Loucy (cell line): ENCODE data around the gene CDCP1.
A peak's percentile ranks its signal among the peaks of the same experiment; 100 is the strongest.
"Not testable (repeated sequence)": the region's sequence is repeated elsewhere in the genome, so short reads cannot be mapped to it uniquely, and the experiment has no call there.

Experiments
- H2AFZ ChIP-seq: fragments of 200-600 bp; sonication (generic); 2 replicates; pipeline ENCODE4 v1.6.0; 2016; ENCODE audit warnings: antibody characterized with exemption, mild to moderate bottlenecking, low read length, moderate library complexity
- H3F3A ChIP-seq: fragments of 200-600 bp; 2 replicates; pipeline ENCODE4 v1.6.0; 2016; ENCODE audit warnings: antibody characterized with exemption, low read depth, mild to moderate bottlenecking
- H3K27me3 ChIP-seq: fragments of 200-600 bp; sonication (generic); 2 replicates; pipeline ENCODE4 v1.6.1; 2014; ENCODE audit warnings: low read length, mild to moderate bottlenecking; ENCODE audit not compliant: insufficient read depth, poor library complexity, severe bottlenecking
- H3K36me3 ChIP-seq: fragments of 200-600 bp; sonication (generic); 2 replicates; pipeline ENCODE4 v1.6.1; 2016; ENCODE audit warnings: low read length; ENCODE audit not compliant: insufficient read depth
- H3K4me1 ChIP-seq: fragments of 200-600 bp; sonication (generic); 2 replicates; pipeline ENCODE4 v1.5.1; 2014; ENCODE audit warnings: low read length, mild to moderate bottlenecking; ENCODE audit not compliant: insufficient read depth, poor library complexity, severe bottlenecking
- H3K4me2 ChIP-seq: fragments of 200-600 bp; sonication (generic); 2 replicates; pipeline ENCODE4 v1.6.0; 2014; ENCODE audit warnings: antibody characterized with exemption, low read length, low read depth, mild to moderate bottlenecking; ENCODE audit not compliant: poor library complexity, severe bottlenecking
- H3K4me3 ChIP-seq: fragments of 200-600 bp; sonication (generic); 2 replicates; pipeline ENCODE4 v1.5.1; 2014; ENCODE audit warnings: low read length, mild to moderate bottlenecking, mixed read lengths; ENCODE audit not compliant: poor library complexity, severe bottlenecking
- H3K79me2 ChIP-seq: fragments of 200-600 bp; sonication (generic); 2 replicates; pipeline ENCODE4 v1.6.1; 2014; ENCODE audit warnings: low read length; ENCODE audit not compliant: insufficient read depth
- H3K9ac ChIP-seq: fragments of 200-600 bp; sonication (generic); 2 replicates; pipeline ENCODE4 v1.6.0; 2014; ENCODE audit warnings: mild to moderate bottlenecking, low read depth, low read length, moderate library complexity; ENCODE audit not compliant: poor library complexity, severe bottlenecking
- H3K9me2 ChIP-seq: fragments of 200-600 bp; sonication (generic); replicated peaks from 2 replicates; pipeline ENCODE4 v1.6.1; 2016; ENCODE audit warnings: low read depth, low read length, mixed read lengths
- H3K9me3 ChIP-seq: fragments of 200-600 bp; sonication (generic); 2 replicates; pipeline ENCODE4 v1.6.1; 2014; ENCODE audit warnings: mild to moderate bottlenecking, antibody characterized with exemption, low read length, low read depth; ENCODE audit not compliant: insufficient read depth
- H4K20me1 ChIP-seq: fragments of 200-600 bp; sonication (generic); 2 replicates; pipeline ENCODE4 v1.6.0; 2014; ENCODE audit warnings: antibody characterized with exemption, low read length, mild to moderate bottlenecking; ENCODE audit not compliant: insufficient read depth, poor library complexity, severe bottlenecking
- EZH2phosphoT487 ChIP-seq: fragments of 200-600 bp; IDR thresholded peaks from 2 replicates; pipeline ENCODE4 v1.6.1; 2018; ENCODE audit warnings: antibody characterized with exemption, mild to moderate bottlenecking, moderate library complexity, borderline replicate concordance
- TF ChIP-seq, protein P1 (sequence below): fragments of 200-600 bp; sonication (generic); conservative IDR thresholded peaks from 2 replicates; pipeline ENCODE4 v1.5.1; 2014; ENCODE audit warnings: mild to moderate bottlenecking, antibody characterized with exemption, low read length

CDCP1 gene

DNA sequence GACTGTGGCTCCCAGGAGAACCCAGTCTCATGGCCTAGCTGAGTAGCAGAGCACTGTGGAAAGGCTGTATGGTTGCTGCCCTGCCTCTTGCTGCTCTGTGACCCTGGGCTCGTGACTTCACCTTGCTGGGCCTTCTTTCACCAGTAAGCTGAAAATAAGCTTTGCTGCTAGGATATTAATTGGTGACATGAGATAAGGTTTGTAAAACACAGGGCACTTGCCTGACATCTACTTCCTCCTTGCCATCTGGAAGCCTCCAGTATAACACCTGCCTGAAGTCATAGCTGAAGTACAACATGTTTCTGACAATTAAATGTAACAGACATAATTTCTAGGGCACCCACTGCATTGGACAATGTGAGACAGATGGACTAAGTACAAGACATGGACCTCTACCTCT, 66.5 kb downstream of the CDCP1 start:
- Histone ChIP-seq H3K4me1 (peaks cover 17% of the 10 kb centered on the region), H3K9ac (no peak overlapping the region)

DNA sequence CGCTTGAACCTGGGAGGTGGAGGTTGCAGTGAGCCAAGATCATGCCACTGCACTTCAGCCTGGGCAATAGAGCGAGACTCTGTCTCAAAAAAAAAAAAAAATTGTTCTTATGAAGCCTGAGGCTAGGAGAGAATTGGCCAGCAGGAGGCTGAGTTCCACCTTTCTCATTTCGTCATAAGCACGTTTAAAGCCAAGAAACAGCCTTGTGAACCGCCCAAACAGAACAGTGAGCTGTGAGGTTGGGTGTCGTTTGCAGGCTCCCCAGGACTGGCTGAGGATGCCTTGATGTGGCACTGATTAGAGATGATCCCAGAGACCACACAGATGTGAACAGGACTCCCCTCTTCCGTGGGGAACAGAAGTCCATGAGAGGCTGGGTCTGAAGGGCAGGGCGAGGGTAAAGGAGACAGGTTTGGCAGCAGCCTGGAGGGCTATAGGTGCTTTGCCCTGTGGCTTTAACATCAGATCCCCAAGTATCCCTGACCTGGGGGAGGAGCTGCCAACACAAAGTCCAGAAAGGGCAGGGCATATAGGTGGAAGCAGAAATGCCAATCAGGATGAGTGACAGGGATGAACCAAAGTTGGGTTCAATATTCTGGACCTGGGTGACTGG, 67.2 kb downstream of the CDCP1 start:
- Histone ChIP-seq H3K4me1 (peaks cover 17% of the 10 kb centered on the region), H3K4me2 (no peak overlapping the region), H3K36me3 (no peaks in the 10 kb centered on the region), H3F3A (no peaks in the 10 kb centered on the region), H3K27me3 (no peaks in the 10 kb centered on the region), H4K20me1 (no peaks in the 10 kb centered on the region), H3K79me2 (no peaks in the 10 kb centered on the region), H3K9me3 (no peaks in the 10 kb centered on the region), H3K9me2 (no peaks in the 10 kb centered on the region), H3K9ac (no peak overlapping the region), H3K4me3 (no peak overlapping the region), H2AFZ (peak overlapping the region; percentile 53; the same call in 1 of the 2 replicates)
- TF ChIP-seq, protein P1, sequence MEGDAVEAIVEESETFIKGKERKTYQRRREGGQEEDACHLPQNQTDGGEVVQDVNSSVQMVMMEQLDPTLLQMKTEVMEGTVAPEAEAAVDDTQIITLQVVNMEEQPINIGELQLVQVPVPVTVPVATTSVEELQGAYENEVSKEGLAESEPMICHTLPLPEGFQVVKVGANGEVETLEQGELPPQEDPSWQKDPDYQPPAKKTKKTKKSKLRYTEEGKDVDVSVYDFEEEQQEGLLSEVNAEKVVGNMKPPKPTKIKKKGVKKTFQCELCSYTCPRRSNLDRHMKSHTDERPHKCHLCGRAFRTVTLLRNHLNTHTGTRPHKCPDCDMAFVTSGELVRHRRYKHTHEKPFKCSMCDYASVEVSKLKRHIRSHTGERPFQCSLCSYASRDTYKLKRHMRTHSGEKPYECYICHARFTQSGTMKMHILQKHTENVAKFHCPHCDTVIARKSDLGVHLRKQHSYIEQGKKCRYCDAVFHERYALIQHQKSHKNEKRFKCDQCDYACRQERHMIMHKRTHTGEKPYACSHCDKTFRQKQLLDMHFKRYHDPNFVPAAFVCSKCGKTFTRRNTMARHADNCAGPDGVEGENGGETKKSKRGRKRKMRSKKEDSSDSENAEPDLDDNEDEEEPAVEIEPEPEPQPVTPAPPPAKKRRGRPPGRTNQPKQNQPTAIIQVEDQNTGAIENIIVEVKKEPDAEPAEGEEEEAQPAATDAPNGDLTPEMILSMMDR = peak; percentile 49
- TF ChIP-seq EZH2phosphoT487 = no peak

More for the DNA sequence above, 66.5 kb downstream of the CDCP1 start:
- Histone ChIP-seq H3K9me2 (no peaks in the 10 kb centered on the region), H3K27me3 (no peaks in the 10 kb centered on the region), H3K4me3 (no peak overlapping the region), H3K79me2 (no peaks in the 10 kb centered on the region), H3K36me3 (no peaks in the 10 kb centered on the region), H3K4me2 (no peak overlapping the region), H4K20me1 (no peaks in the 10 kb centered on the region), H2AFZ (peak overlapping the region; percentile 53; the same call in 1 of the 2 replicates), H3F3A (no peaks in the 10 kb centered on the region), H3K9me3 (no peaks in the 10 kb centered on the region)
- no peak for TF ChIP-seq EZH2phosphoT487
- TF ChIP-seq, protein P1 = no peak

- not testable (repeated sequence) for H3K4me2 ChIP-seq, H3K9me3 ChIP-seq, H4K20me1 ChIP-seq, H3K9ac ChIP-seq, H3K4me3 ChIP-seq, H3K9me2 ChIP-seq, H3K36me3 ChIP-seq, H2AFZ ChIP-seq, H3F3A ChIP-seq, H3K27me3 ChIP-seq, H3K79me2 ChIP-seq
- H3K4me1 ChIP-seq = peaks cover 17% of the 10 kb centered on the region
These were observed 67.9 kb downstream of the CDCP1 start for GRCh38 chr3:45078256-45078655.
